Nephron progenitor cell (in vitro differentiated cells): Measurements from ENCODE around the gene SSC4D.
"Not testable (repeated sequence)": the region's sequence is repeated elsewhere in the genome, so short reads cannot be mapped to it uniquely, and the experiment has no call there.

Source experiments
- DNase-seq: peaks from one replicate; pipeline ENCODE4 v3.0.0; 2021
- H3K27ac Mint-ChIP-seq: 2 replicates; pipeline ENCODE4 v1.8.0; 2021; ENCODE audit warnings: mild to moderate bottlenecking, moderate library complexity, mixed read lengths
- H3K27me3 Mint-ChIP-seq: 2 replicates; pipeline ENCODE4 v1.8.0; 2021; ENCODE audit warnings: mild to moderate bottlenecking, low read depth, mixed read lengths; ENCODE audit not compliant: poor library complexity
- H3K36me3 Mint-ChIP-seq: 2 replicates; pipeline ENCODE4 v1.8.0; 2021; ENCODE audit warnings: low read depth, mixed read lengths
- H3K4me1 Mint-ChIP-seq: 2 replicates; pipeline ENCODE4 v1.8.0; 2021; ENCODE audit warnings: mixed read lengths
- H3K4me3 Mint-ChIP-seq: 2 replicates; pipeline ENCODE4 v1.8.0; 2021; ENCODE audit warnings: mild to moderate bottlenecking, moderate library complexity, mixed read lengths
- H3K9me3 Mint-ChIP-seq: 2 replicates; pipeline ENCODE4 v1.8.0; 2021; ENCODE audit warnings: mild to moderate bottlenecking, moderate library complexity, mixed read lengths
- CTCF ChIP-seq: fragments of 200-600 bp; sonication (generic); IDR thresholded peaks from 2 replicates; pipeline ENCODE4 v1.5.0; 2021; ENCODE audit warnings: antibody characterized with exemption

The SSC4D gene

GRCh38 chr7:76426246-76426645 is 16.7 kb upstream of the SSC4D start:
- Mint-ChIP-seq H3K4me1 (peaks cover 17% of the 10 kb centered on the region), H3K4me3 (no peak overlapping the region), H3K9me3 (no peaks in the 10 kb centered on the region), H3K27ac (no peak overlapping the region), H3K36me3 (no peaks in the 10 kb centered on the region), H3K27me3 (peaks cover 11% of the 10 kb centered on the region)
- no peak for DNase-seq
- no peak for TF ChIP-seq CTCF

- not testable (repeated sequence) for H3K4me3 Mint-ChIP-seq, H3K36me3 Mint-ChIP-seq, H3K9me3 Mint-ChIP-seq, DNase-seq, H3K27me3 Mint-ChIP-seq, H3K27ac Mint-ChIP-seq
- H3K4me1 Mint-ChIP-seq = peaks cover 17% of the 10 kb centered on the region
Observed at GRCh38 chr7:76425558-76425957, 16.1 kb upstream of the SSC4D start.

GRCh38 chr7:76425156-76425555 is 15.7 kb upstream of the SSC4D start:
- no peaks in the 10 kb centered on the region for H3K9me3 Mint-ChIP-seq

GRCh38 chr7:76424413-76425111 is 15.1 kb upstream of the SSC4D start, which contains the start of gene ZP3:
ZP3 (plus strand) TSS chr7:76424950; CDS start chr7:76424965, 15 bp downstream.
- Mint-ChIP-seq H3K27ac (peak within 1 kb of the TSS; percentile 78), H3K4me1 (peaks cover 17% of the 10 kb centered on the region), H3K36me3 (no peaks in the 10 kb centered on the region), H3K9me3 (no peaks in the 10 kb centered on the region), H3K27me3 (peaks cover 17% of the 10 kb centered on the region), H3K4me3 (peak within 1 kb of the TSS; percentile 8)
- no peak for DNase-seq
- no peak for TF ChIP-seq CTCF

More at GRCh38 chr7:76425156-76425555, 15.7 kb upstream of the SSC4D start:
- peak overlapping the region; percentile 78 for H3K27ac Mint-ChIP-seq
- peaks cover 11% of the 10 kb centered on the region for H3K27me3 Mint-ChIP-seq
- no peak for DNase-seq
- no peak for TF ChIP-seq CTCF
- H3K36me3 Mint-ChIP-seq = no peaks in the 10 kb centered on the region
- no peak overlapping the region for H3K4me3 Mint-ChIP-seq
- H3K4me1 Mint-ChIP-seq = peaks cover 17% of the 10 kb centered on the region

GRCh38 chr7:76423666-76424412 is 14.3 kb upstream of the SSC4D start:
- TF ChIP-seq CTCF = no peak
- Mint-ChIP-seq H3K27me3 (peaks cover 20% of the 10 kb centered on the region), H3K4me3 (peak overlapping the region; percentile 8), H3K9me3 (no peaks in the 10 kb centered on the region), H3K36me3 (no peaks in the 10 kb centered on the region), H3K27ac (peak overlapping the region; percentile 78), H3K4me1 (peaks cover 23% of the 10 kb centered on the region)
- DNase-seq = peak; percentile 34

- not testable (repeated sequence) for H3K9me3 Mint-ChIP-seq, H3K36me3 Mint-ChIP-seq, H3K27ac Mint-ChIP-seq, DNase-seq, H3K4me3 Mint-ChIP-seq
- Mint-ChIP-seq H3K27me3 (peaks cover 20% of the 10 kb centered on the region), H3K4me1 (peaks cover 23% of the 10 kb centered on the region)
Observed at GRCh38 chr7:76421097-76421496, 11.6 kb upstream of the SSC4D start.

GRCh38 chr7:76417654-76418310 is 8.3 kb upstream of the SSC4D start:
- DNase-seq, H3K27ac Mint-ChIP-seq: not testable (repeated sequence)

More at GRCh38 chr7:76417654-76418310, 8.3 kb upstream of the SSC4D start:
- H3K27me3 Mint-ChIP-seq = peaks cover 20% of the 10 kb centered on the region
- H3K36me3 Mint-ChIP-seq, H3K4me3 Mint-ChIP-seq, H3K9me3 Mint-ChIP-seq, H3K4me1 Mint-ChIP-seq: not testable (repeated sequence)
